HepG2 (cell line): ENCODE data around the gene ZBTB32. TPM values are rescaled to one million over a fixed set of nuclear protein-coding genes. Genes with fewer than 3 reads are reported as not detected.

Experiments
- ATAD3A ChIP-seq: sonication (generic); formaldehyde crosslinking; IDR thresholded peaks from 2 replicates; pipeline ENCODE4 v1.4.0; 2020; ENCODE audit warnings: missing genetic modification reagents
- CREB1 ChIP-seq, 2 experiments: fragments of 450-650 bp in 1 of 2; IDR thresholded peaks; 2 replicates each; pipeline ENCODE4 v1.6.1; 2016 to 2017; ENCODE audit warnings: control low read depth in 1 of 2, mild to moderate bottlenecking in 1 of 2, missing compliant biosample characterization in 1 of 2, missing genetic modification characterization in 1 of 2
- FOXC1 ChIP-seq: sonication (generic); formaldehyde crosslinking; IDR thresholded peaks from 2 replicates; pipeline ENCODE4 v1.8.0; 2022; ENCODE audit warnings: mild to moderate bottlenecking, missing genetic modification reagents, borderline replicate concordance
- KLF9 ChIP-seq: IDR thresholded peaks from 2 replicates; pipeline ENCODE4 v1.6.1; 2016; ENCODE audit warnings: low read depth
- MYC ChIP-seq: sonication (generic); formaldehyde crosslinking; IDR thresholded peaks from 2 replicates; pipeline ENCODE4 v1.9.0; 2021; ENCODE audit warnings: missing genetic modification reagents, borderline replicate concordance
- NFKB2 ChIP-seq: sonication (generic); formaldehyde crosslinking; IDR thresholded peaks from 2 replicates; pipeline ENCODE4 v1.4.0; 2020; ENCODE audit warnings: missing genetic modification reagents, borderline replicate concordance
- NKX3-1 ChIP-seq: sonication (generic); formaldehyde crosslinking; IDR thresholded peaks from 2 replicates; pipeline ENCODE4 v1.5.0; 2020; ENCODE audit warnings: missing genetic modification reagents
- NR2F1 ChIP-seq, 2 experiments: fragments of 450-650 bp in 1 of 2; formaldehyde crosslinking in 1 of 2; IDR thresholded peaks; 2 replicates each; pipeline versions ENCODE4 v1.5.0 to v1.6.1; 2016 to 2020; ENCODE audit warnings: mild to moderate bottlenecking in 1 of 2, missing compliant biosample characterization in 1 of 2, missing genetic modification reagents in 1 of 2, moderate library complexity in 1 of 2
- NR2F6 ChIP-seq, 2 experiments: IDR thresholded peaks; 2 replicates each; pipeline ENCODE4 v1.6.1; 2016; ENCODE audit warnings: antibody characterized with exemption in 1 of 2, mild to moderate bottlenecking in 1 of 2
- PCBP1 ChIP-seq: fragments of 200-400 bp; formaldehyde crosslinking; IDR thresholded peaks from 2 replicates; pipeline ENCODE4 v1.6.1; 2017; ENCODE audit warnings: mild to moderate bottlenecking, low read depth, low read length, borderline replicate concordance
- SAP130 ChIP-seq: IDR thresholded peaks from 2 replicates; pipeline ENCODE4 v1.6.1; 2016; ENCODE audit warnings: low read depth
- SIX1 ChIP-seq: sonication (generic); formaldehyde crosslinking; IDR thresholded peaks from 2 replicates; pipeline ENCODE4 v1.4.0; 2020; ENCODE audit warnings: missing genetic modification reagents, borderline replicate concordance
- TP53 ChIP-seq: sonication (generic); formaldehyde crosslinking; conservative IDR thresholded peaks from 2 replicates; pipeline ENCODE4 v1.4.0; 2020; ENCODE audit warnings: missing genetic modification reagents
- ZFX ChIP-seq: sonication (generic); formaldehyde crosslinking; IDR thresholded peaks from 2 replicates; pipeline ENCODE4 v1.4.0; 2020; ENCODE audit warnings: mild to moderate bottlenecking, low read depth, missing genetic modification reagents, moderate library complexity
- ZNF160 ChIP-seq: sonication (generic); formaldehyde crosslinking; IDR thresholded peaks from 2 replicates; pipeline ENCODE4 v1.8.0; 2022; ENCODE audit warnings: mild to moderate bottlenecking, inconsistent platforms, missing genetic modification reagents
- ZNF468 ChIP-seq: sonication (generic); formaldehyde crosslinking; IDR thresholded peaks from 2 replicates; pipeline ENCODE4 v1.8.0; 2022; ENCODE audit warnings: mild to moderate bottlenecking, moderate library complexity, missing genetic modification reagents
- ZNF652 ChIP-seq: IDR thresholded peaks from 2 replicates; pipeline ENCODE4 v1.6.1; 2016; ENCODE audit warnings: low read depth, borderline replicate concordance
- ZNF782 ChIP-seq: sonication (generic); formaldehyde crosslinking; IDR thresholded peaks from 2 replicates; pipeline ENCODE4 v1.4.0; 2020; ENCODE audit warnings: missing genetic modification reagents, mild to moderate bottlenecking, borderline replicate concordance
- ZSCAN12 ChIP-seq: sonication (generic); formaldehyde crosslinking; IDR thresholded peaks from 2 replicates; pipeline ENCODE4 v1.9.0; 2021; ENCODE audit warnings: mild to moderate bottlenecking, missing genetic modification reagents
- polyA plus RNA-seq, 8 experiments: library from polyadenylated mRNA; depleted of rRNA in 3 of 8; stranded (reverse) in 7 of 8; unstranded in 1 of 8; fragments of >200 nt; fragmentation: Illumina TruSeq in 4 of 8; extraction: Trizol in 4 of 8; gene quantifications; 2 replicates each; pipeline versions ENCODE4 v1.2.1 to v1.2.3, GENCODE V29; 2011 to 2016; ENCODE audit warnings: low read depth in 4 of 8, missing spikeins in 1 of 8, mixed read lengths in 1 of 8; ENCODE audit not compliant: insufficient read depth in 1 of 8
- total RNA-seq, 5 experiments: library from RNA; depleted of rRNA; stranded (reverse); fragments of >200 nt; fragmentation: Illumina TruSeq; extraction: Trizol; gene quantifications; 2 replicates each; pipeline ENCODE4 v1.2.3, GENCODE V29; 2016; ENCODE audit warnings: low read depth in 1 of 5
- TF ChIP-seq, protein P1 (sequence below): sonication (generic); formaldehyde crosslinking; IDR thresholded peaks from 2 replicates; pipeline ENCODE4 v1.4.0; 2020; ENCODE audit warnings: missing genetic modification reagents, borderline replicate concordance
- TF ChIP-seq, protein P2 (sequence below): sonication (generic); formaldehyde crosslinking; IDR thresholded peaks from 2 replicates; pipeline ENCODE4 v1.8.1; 2023; ENCODE audit warnings: missing genetic modification reagents, inconsistent platforms, borderline replicate concordance
- TF ChIP-seq, protein P3 (sequence below): sonication (generic); formaldehyde crosslinking; IDR thresholded peaks from 2 replicates; pipeline ENCODE4 v1.9.0; 2022; ENCODE audit warnings: missing genetic modification reagents, mild to moderate bottlenecking, borderline replicate concordance

The ZBTB32 gene
- total and polyA plus RNA-seq, 2 of the 13 experiments (the other 11 are each of a cell fraction or from before 2014, with no cell fraction given): not detected

DNA sequence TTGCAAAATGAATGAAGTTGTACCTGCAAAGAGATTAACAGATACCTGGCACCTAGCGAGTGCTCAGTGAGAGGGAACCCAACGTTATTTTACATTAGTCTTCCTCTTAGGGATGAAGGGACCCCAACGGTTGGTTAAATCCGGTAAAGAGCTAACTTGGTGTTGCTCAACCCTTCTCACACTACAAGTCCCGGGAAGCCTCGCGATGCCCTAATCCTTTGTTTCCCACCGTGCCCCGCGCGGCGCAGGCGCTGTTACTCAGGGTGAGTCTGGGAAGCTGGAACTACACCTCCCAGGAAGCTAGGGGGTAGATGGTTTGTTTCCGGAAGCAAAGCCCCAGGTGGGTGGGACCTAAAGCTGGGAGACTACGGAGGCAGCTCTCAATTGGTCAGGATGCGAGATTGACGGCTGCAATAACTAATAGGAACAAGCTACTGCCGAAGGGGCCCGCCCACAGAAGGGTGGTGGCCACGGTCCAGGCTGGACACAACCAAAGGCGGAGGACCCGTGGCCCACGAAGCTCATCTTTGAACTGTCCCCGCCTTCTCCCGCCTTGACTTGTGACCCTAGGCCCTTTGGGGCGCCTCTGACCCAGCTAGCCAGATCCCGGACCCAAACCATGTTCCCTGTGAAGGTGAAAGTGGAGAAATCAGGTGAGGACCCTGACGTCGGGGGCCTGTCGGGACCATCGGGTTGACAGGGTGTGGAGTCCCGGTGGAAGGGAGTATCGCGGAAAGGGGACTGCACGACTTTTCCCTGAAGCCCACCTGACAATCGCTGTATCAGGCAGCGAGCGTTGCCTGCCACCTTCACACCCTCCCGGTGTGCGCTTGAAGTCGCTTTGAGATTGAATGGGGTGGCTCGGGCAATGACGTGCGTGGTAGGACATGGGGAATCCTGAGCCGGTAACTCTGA lies 44.0 kb downstream of the ZBTB32 start, which contains the start of gene LIN37 (continued):
- TF ChIP-seq, protein P1, sequence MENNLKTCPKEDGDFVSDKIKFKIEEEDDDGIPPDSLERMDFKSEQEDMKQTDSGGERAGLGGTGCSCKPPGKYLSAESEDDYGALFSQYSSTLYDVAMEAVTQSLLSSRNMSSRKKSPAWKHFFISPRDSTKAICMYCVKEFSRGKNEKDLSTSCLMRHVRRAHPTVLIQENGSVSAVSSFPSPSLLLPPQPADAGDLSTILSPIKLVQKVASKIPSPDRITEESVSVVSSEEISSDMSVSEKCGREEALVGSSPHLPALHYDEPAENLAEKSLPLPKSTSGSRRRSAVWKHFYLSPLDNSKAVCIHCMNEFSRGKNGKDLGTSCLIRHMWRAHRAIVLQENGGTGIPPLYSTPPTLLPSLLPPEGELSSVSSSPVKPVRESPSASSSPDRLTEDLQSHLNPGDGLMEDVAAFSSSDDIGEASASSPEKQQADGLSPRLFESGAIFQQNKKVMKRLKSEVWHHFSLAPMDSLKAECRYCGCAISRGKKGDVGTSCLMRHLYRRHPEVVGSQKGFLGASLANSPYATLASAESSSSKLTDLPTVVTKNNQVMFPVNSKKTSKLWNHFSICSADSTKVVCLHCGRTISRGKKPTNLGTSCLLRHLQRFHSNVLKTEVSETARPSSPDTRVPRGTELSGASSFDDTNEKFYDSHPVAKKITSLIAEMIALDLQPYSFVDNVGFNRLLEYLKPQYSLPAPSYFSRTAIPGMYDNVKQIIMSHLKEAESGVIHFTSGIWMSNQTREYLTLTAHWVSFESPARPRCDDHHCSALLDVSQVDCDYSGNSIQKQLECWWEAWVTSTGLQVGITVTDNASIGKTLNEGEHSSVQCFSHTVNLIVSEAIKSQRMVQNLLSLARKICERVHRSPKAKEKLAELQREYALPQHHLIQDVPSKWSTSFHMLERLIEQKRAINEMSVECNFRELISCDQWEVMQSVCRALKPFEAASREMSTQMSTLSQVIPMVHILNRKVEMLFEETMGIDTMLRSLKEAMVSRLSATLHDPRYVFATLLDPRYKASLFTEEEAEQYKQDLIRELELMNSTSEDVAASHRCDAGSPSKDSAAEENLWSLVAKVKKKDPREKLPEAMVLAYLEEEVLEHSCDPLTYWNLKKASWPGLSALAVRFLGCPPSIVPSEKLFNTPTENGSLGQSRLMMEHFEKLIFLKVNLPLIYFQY: peak; percentile 75
- TF ChIP-seq ZNF468 (no peak), ZSCAN12 (CRISPR knock-in tag) (no peak), PCBP1 (no peak), FOXC1 (CRISPR knock-in tag) (0 out of 2 replicates have a peak, but pooled peaks have one; percentile 60), ZFX (CRISPR knock-in tag) (peak; percentile 94), CREB1 (IDR thresholded peaks at IDR 0.05) (peak; percentile 84), CREB1 (CRISPR knock-in tag; IDR thresholded peaks at IDR 0.05) (peak; percentile 96), TP53 (CRISPR knock-in tag) (0 out of 2 replicates have a peak, but pooled peaks have one; percentile 40), SAP130 (CRISPR knock-in tag) (peak; percentile 90), NR2F1 (CRISPR knock-in tag; IDR thresholded peaks at IDR 0.05) (peak; percentile 66 to 68; a peak in 3 of 4 replicates), NFKB2 (peak; percentile 65; the same call in 1 of the 2 replicates), NKX3-1 (no peak), ZNF782 (no peak; the same call in 1 of the 2 replicates), ATAD3A (CRISPR knock-in tag) (no peak), SIX1 (CRISPR knock-in tag) (no peak), ZNF652 (CRISPR knock-in tag) (peak; percentile 76; the same call in 1 of the 2 replicates), MYC (CRISPR knock-in tag) (peak; percentile 68; the same call in 1 of the 2 replicates), NR2F6 (IDR thresholded peaks at IDR 0.05) (peak; percentile 79), NR2F6 (CRISPR knock-in tag; IDR thresholded peaks at IDR 0.05) (peak; percentile 73), ZNF160 (CRISPR knock-in tag) (no peak), KLF9 (0 out of 2 replicates have a peak, but pooled peaks have one; percentile 41)
- TF ChIP-seq, protein P2, sequence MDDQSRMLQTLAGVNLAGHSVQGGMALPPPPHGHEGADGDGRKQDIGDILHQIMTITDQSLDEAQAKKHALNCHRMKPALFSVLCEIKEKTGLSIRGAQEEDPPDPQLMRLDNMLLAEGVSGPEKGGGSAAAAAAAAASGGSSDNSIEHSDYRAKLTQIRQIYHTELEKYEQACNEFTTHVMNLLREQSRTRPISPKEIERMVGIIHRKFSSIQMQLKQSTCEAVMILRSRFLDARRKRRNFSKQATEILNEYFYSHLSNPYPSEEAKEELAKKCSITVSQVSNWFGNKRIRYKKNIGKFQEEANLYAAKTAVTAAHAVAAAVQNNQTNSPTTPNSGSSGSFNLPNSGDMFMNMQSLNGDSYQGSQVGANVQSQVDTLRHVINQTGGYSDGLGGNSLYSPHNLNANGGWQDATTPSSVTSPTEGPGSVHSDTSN (CRISPR knock-in tag): peak; percentile 77; the same call in 1 of the 2 replicates
- TF ChIP-seq, protein P3, sequence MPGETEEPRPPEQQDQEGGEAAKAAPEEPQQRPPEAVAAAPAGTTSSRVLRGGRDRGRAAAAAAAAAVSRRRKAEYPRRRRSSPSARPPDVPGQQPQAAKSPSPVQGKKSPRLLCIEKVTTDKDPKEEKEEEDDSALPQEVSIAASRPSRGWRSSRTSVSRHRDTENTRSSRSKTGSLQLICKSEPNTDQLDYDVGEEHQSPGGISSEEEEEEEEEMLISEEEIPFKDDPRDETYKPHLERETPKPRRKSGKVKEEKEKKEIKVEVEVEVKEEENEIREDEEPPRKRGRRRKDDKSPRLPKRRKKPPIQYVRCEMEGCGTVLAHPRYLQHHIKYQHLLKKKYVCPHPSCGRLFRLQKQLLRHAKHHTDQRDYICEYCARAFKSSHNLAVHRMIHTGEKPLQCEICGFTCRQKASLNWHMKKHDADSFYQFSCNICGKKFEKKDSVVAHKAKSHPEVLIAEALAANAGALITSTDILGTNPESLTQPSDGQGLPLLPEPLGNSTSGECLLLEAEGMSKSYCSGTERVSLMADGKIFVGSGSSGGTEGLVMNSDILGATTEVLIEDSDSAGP (CRISPR knock-in tag): peak; percentile 79; the same call in 1 of the 2 replicates
